OCI-LY7 (cell line): ENCODE results near the gene DENND5B. TPM values are rescaled to one million over a fixed set of nuclear protein-coding genes. Genes with fewer than 3 reads are reported as not detected.
A peak's percentile ranks its signal among the peaks of the same experiment; 100 is the strongest.
"Not testable (repeated sequence)": the region's sequence is repeated elsewhere in the genome, so short reads cannot be mapped to it uniquely, and the experiment has no call there.

Source experiments
- BruUV-seq: library from RNA; stranded (reverse); fragments of 400-500 nt; replicated peaks from 2 replicates; lab custom pipeline; 2021; lab: Mats Ljungman, UMichigan
- CTCF ChIA-PET: fragments of 300-600 bp; sonication (Branson Sonifier 250); formaldehyde crosslinking; loops from one replicate; lab custom pipeline; 2022; ENCODE audit warnings: antibody characterized with exemption; ENCODE audit not compliant: unreplicated experiment; lab: Charles Lee
- POLR2A ChIA-PET: fragments of 300-600 bp; sonication (Branson Sonifier 250); formaldehyde crosslinking; loops from one replicate; lab custom pipeline; 2022; ENCODE audit warnings: antibody characterized with exemption; lab: Charles Lee
- DNase-seq: peaks from one replicate; pipeline ENCODE4 v3.0.0-alpha.2; 2015; ENCODE audit warnings: low spot score
- H2AFZ ChIP-seq: fragments of 200-600 bp; sonication (generic), shearing (Covaris generic); 2 replicates; pipeline ENCODE4 v1.6.1; 2014; ENCODE audit warnings: mild to moderate bottlenecking, antibody characterized with exemption, low read length, moderate library complexity
- H3K27ac ChIP-seq: fragments of 200-600 bp; sonication (generic); 2 replicates; pipeline ENCODE4 v1.5.1; 2014; ENCODE audit warnings: mixed run types, low read depth, mild to moderate bottlenecking, moderate library complexity, low read length, inconsistent platforms; ENCODE audit not compliant: poor library complexity, severe bottlenecking
- H3K36me3 ChIP-seq: fragments of 200-600 bp; sonication (generic); 2 replicates; pipeline ENCODE4 v1.6.1; 2014; ENCODE audit warnings: mild to moderate bottlenecking, antibody characterized with exemption, low read length, moderate library complexity, mixed read lengths; ENCODE audit not compliant: insufficient read depth
- H3K4me1 ChIP-seq: fragments of 200-600 bp; sonication (generic); 2 replicates; pipeline ENCODE4 v1.5.1; 2014; ENCODE audit warnings: mild to moderate bottlenecking, low read length; ENCODE audit not compliant: insufficient read depth, poor library complexity, severe bottlenecking
- H3K4me2 ChIP-seq: fragments of 200-600 bp; sonication (generic); 2 replicates; pipeline ENCODE4 v1.6.1; 2014; ENCODE audit warnings: mild to moderate bottlenecking, low read length
- H3K4me3 ChIP-seq: fragments of 200-600 bp; sonication (generic); 2 replicates; pipeline ENCODE4 v1.5.1; 2014; ENCODE audit warnings: mild to moderate bottlenecking, low read depth, low read length; ENCODE audit not compliant: poor library complexity, severe bottlenecking
- H3K79me2 ChIP-seq: fragments of 200-600 bp; sonication (generic); 2 replicates; pipeline ENCODE4 v1.6.1; 2016; ENCODE audit warnings: low read depth, mild to moderate bottlenecking, low read length, moderate library complexity, mixed read lengths; ENCODE audit not compliant: insufficient read depth
- H3K9me2 ChIP-seq: fragments of 200-600 bp; sonication (generic); 2 replicates; pipeline ENCODE4 v1.6.1; 2016; ENCODE audit warnings: mild to moderate bottlenecking, low read length, mixed read lengths; ENCODE audit not compliant: insufficient read depth
- H3K9me3 ChIP-seq: fragments of 200-600 bp; sonication (generic); 2 replicates; pipeline ENCODE4 v1.6.1; 2014; ENCODE audit warnings: mild to moderate bottlenecking, mixed run types, low read length, mixed read lengths
- H4K20me1 ChIP-seq: fragments of 200-600 bp; sonication (generic); 2 replicates; pipeline ENCODE4 v1.6.1; 2014; ENCODE audit warnings: mild to moderate bottlenecking, antibody characterized with exemption, low read length, moderate library complexity, mixed read lengths; ENCODE audit not compliant: insufficient read depth
- EZH2phosphoT487 ChIP-seq: fragments of 200-600 bp; sonication (generic); IDR thresholded peaks from 2 replicates; pipeline ENCODE4 v1.6.1; 2018; ENCODE audit warnings: low read depth, borderline replicate concordance, mild to moderate bottlenecking, mixed run types, antibody characterized with exemption, low read length, moderate library complexity, mixed read lengths
- intact Hi-C: fragments of 100-400 bp; cut with micrococcal nuclease; formaldehyde crosslinking; loops from one replicate; pipeline ENCODE4 v1.10.0; 2022; ENCODE audit not compliant: unreplicated experiment
- total RNA-seq, 2 experiments: library from RNA; depleted of rRNA in 1 of 2; stranded (reverse); fragments of >200 nt in 1 of 2; shearing (Covaris generic) in 1 of 2; gene quantifications; 2 replicates each; pipeline ENCODE4 v1.2.3, GENCODE V29; 2014 to 2022
- TF ChIP-seq, protein P1 (sequence below): fragments of 200-600 bp; sonication (generic); conservative IDR thresholded peaks from 2 replicates; pipeline ENCODE4 v1.5.1; 2014; ENCODE audit warnings: mild to moderate bottlenecking, antibody characterized with exemption, low read length, moderate library complexity, mixed read lengths

DENND5B gene
- total RNA-seq, 2 experiments from 2014 or later: 23.1 to 38.9 TPM

DNA sequence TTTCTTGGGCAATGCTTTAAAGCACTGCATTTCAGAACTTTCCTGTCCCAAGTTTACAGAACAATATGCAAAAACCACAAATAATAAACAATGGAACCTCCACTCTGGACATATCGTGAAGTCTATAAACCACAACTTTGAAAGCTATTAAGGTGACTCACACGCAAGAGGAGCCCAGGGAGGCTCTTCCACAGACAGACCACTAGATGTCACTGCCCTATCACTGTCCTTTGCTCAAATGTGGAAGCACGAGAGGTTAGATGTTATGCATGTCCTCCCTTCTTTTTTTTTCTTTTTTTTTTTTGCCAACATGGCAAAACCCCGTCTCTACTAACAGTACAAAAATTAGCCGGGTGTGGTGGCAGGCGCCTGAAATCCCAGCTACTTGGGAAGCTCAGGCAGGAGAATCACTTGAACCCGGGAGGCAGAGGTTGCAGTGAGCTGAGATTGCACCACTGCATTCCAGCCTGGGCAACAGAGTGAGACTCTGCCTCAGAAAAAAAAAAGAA lies 187.8 kb downstream of the DENND5B start:
- H3K4me3 ChIP-seq, H4K20me1 ChIP-seq, BruUV-seq, H2AFZ ChIP-seq, H3K79me2 ChIP-seq, H3K4me2 ChIP-seq, H3K9me2 ChIP-seq, H3K9me3 ChIP-seq: not testable (repeated sequence)
- DNase-seq: peak; percentile 91
- ChIA-PET POLR2A (interaction anchor here (0.5 to 1.5 kb wide), 6 partner anchors 9 to 557 kb away, joined by 3 to 7 read pairs (median 4); no protein-coding TSS in a partner anchor), CTCF (interaction anchor here (1.0 kb wide), 1 partner anchor 233 kb away, joined by 4 read pairs; no protein-coding TSS in a partner anchor)
- intact Hi-C loops: loop anchor here (1.0 to 5.0 kb wide), 6 partner anchors 76 to 909 kb away; partner anchors contain the start of genes ETFBKMT and SINHCAF
- peaks cover 20% of the 10 kb centered on the region for H3K36me3 ChIP-seq
- peak overlapping the region; percentile 31 for H3K27ac ChIP-seq
- TF ChIP-seq, protein P1, sequence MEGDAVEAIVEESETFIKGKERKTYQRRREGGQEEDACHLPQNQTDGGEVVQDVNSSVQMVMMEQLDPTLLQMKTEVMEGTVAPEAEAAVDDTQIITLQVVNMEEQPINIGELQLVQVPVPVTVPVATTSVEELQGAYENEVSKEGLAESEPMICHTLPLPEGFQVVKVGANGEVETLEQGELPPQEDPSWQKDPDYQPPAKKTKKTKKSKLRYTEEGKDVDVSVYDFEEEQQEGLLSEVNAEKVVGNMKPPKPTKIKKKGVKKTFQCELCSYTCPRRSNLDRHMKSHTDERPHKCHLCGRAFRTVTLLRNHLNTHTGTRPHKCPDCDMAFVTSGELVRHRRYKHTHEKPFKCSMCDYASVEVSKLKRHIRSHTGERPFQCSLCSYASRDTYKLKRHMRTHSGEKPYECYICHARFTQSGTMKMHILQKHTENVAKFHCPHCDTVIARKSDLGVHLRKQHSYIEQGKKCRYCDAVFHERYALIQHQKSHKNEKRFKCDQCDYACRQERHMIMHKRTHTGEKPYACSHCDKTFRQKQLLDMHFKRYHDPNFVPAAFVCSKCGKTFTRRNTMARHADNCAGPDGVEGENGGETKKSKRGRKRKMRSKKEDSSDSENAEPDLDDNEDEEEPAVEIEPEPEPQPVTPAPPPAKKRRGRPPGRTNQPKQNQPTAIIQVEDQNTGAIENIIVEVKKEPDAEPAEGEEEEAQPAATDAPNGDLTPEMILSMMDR: peak; percentile 93
- peaks cover 65% of the 10 kb centered on the region for H3K4me1 ChIP-seq

DNA sequence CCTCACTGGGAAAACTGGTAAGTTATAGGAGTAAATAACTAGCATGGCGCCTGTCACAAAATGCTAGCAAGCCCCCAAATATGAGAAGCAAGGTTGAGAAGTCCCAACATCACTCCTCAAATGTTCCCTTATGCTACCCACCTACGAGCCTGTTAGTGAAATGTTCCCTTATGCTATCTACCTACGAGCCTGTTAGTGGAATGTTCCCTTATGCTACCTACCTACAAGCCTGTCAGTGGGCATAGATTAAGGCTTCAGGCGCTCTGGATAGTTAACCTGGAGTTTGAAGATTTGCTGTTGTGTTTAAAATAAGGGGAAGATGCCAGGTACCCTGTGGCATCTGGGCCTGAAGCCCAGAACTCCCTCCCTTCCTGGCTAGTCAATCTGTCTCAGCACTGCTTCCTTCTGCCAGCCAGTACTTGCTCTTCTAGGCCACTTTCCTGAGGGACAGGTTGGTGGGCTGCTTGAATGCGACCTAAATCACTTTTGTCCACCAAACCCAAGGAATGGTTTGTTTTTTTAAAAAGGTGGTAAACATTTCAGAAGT lies 197.9 kb downstream of the DENND5B start:
- CTCF ChIA-PET: no interaction called here

DNA sequence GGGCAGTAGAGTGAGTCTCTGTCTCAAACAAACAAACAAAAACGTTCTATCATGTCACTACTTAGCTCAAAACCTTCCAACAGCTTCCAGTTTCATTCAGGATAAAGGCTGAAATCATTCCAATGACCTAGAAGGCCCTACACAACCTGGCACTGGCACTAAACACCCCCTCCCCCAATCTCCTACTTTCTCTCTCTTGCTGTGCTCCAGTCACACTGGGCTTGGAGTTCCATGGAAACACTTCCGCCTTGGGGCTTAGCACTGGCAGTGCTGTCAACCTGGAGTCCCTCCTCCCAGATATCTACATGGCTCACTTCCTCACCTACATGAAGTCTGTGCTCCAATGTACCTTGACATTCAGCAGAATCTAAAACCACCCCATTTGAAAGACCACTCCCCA lies 199.9 kb downstream of the DENND5B start:
- Histone ChIP-seq H3K27ac (no peak overlapping the region), H3K79me2 (no peaks in the 10 kb centered on the region), H3K4me1 (no peaks in the 10 kb centered on the region), H3K9me2 (no peaks in the 10 kb centered on the region), H3K4me3 (no peak overlapping the region), H3K4me2 (no peak overlapping the region), H2AFZ (no peak overlapping the region), H4K20me1 (no peaks in the 10 kb centered on the region), H3K36me3 (peaks cover 59% of the 10 kb centered on the region), H3K9me3 (no peaks in the 10 kb centered on the region)
- CTCF ChIA-PET: no interaction called here
- POLR2A ChIA-PET: interaction anchor here (0.6 kb wide), 1 partner anchor 908 kb away, joined by 3 read pairs; no protein-coding TSS in a partner anchor
- intact Hi-C loops: no loop called here
- no TSS peak for BruUV-seq
- no peak for TF ChIP-seq EZH2phosphoT487
- TF ChIP-seq, protein P1: no peak
- no peak for DNase-seq

More for the DNA sequence above, 197.9 kb downstream of the DENND5B start:
- DNase-seq: no peak
- H3K79me2 ChIP-seq: no peaks in the 10 kb centered on the region
- no TSS peak for BruUV-seq
- TF ChIP-seq, protein P1: no peak
- no peak for TF ChIP-seq EZH2phosphoT487
- H3K4me1 ChIP-seq: no peaks in the 10 kb centered on the region
- no peaks in the 10 kb centered on the region for H3K9me2 ChIP-seq
- H4K20me1 ChIP-seq: no peaks in the 10 kb centered on the region
- intact Hi-C loops: no loop called here
- POLR2A ChIA-PET: no interaction called here
- H2AFZ ChIP-seq: no peak overlapping the region
- no peak overlapping the region for H3K4me2 ChIP-seq
- H3K27ac ChIP-seq: no peak overlapping the region
- no peaks in the 10 kb centered on the region for H3K9me3 ChIP-seq
- H3K36me3 ChIP-seq: peaks cover 43% of the 10 kb centered on the region
- H3K4me3 ChIP-seq: no peak overlapping the region
